HepG2 (cell line): Measurements from ENCODE around the gene GPR25. TPM values are rescaled to one million over a fixed set of nuclear protein-coding genes. Genes with fewer than 3 reads are reported as not detected.

ENCODE experiments used
- FOSL1 ChIP-seq: sonication (generic); formaldehyde crosslinking; IDR thresholded peaks from 2 replicates; pipeline ENCODE4 v1.9.0; 2021; ENCODE audit warnings: missing genetic modification reagents, borderline replicate concordance
- GFI1 ChIP-seq: sonication (generic); formaldehyde crosslinking; IDR thresholded peaks from 2 replicates; pipeline ENCODE4 v1.5.0; 2020; ENCODE audit warnings: missing genetic modification reagents, mild to moderate bottlenecking, borderline replicate concordance
- HMG20A ChIP-seq: IDR thresholded peaks from 2 replicates; pipeline ENCODE4 v1.6.1; 2016; ENCODE audit warnings: borderline replicate concordance
- HNF4A ChIP-seq: sonication (generic); formaldehyde crosslinking; IDR thresholded peaks from 2 replicates; pipeline ENCODE4 v1.4.0; 2020; ENCODE audit warnings: missing genetic modification reagents
- KAT8 ChIP-seq: IDR thresholded peaks from 2 replicates; pipeline ENCODE4 v1.6.1; 2016; ENCODE audit warnings: missing genetic modification reagents, missing compliant biosample characterization
- KLF9 ChIP-seq: IDR thresholded peaks from 2 replicates; pipeline ENCODE4 v1.6.1; 2016; ENCODE audit warnings: low read depth
- PHF20 ChIP-seq: sonication (generic); formaldehyde crosslinking; IDR thresholded peaks from 2 replicates; pipeline ENCODE4 v1.5.0; 2020; ENCODE audit warnings: mild to moderate bottlenecking, missing genetic modification reagents
- RCOR2 ChIP-seq: IDR thresholded peaks from 2 replicates; pipeline ENCODE4 v1.6.1; 2016; ENCODE audit warnings: missing biosample characterization, missing genetic modification reagents
- SNAPC2 ChIP-seq: sonication (generic); formaldehyde crosslinking; IDR thresholded peaks from 2 replicates; pipeline ENCODE4 v1.8.1; 2022; ENCODE audit warnings: mild to moderate bottlenecking, missing genetic modification reagents
- SP1 ChIP-seq, 2 experiments: fragments of 450-650 bp in 1 of 2; sonication (generic) in 1 of 2; formaldehyde crosslinking in 1 of 2; IDR thresholded peaks; 2 replicates each; pipeline versions ENCODE4 v1.4.0 to v1.6.1; 2016 to 2020; ENCODE audit warnings: missing genetic modification reagents in 1 of 2
- TBX3 ChIP-seq: fragments of 450-650 bp; IDR thresholded peaks from 2 replicates; pipeline ENCODE4 v1.6.1; 2017; ENCODE audit warnings: antibody characterized with exemption, mild to moderate bottlenecking, inconsistent platforms, borderline replicate concordance
- ZNF17 ChIP-seq: sonication (generic); formaldehyde crosslinking; IDR thresholded peaks from 2 replicates; pipeline ENCODE4 v1.5.0; 2020; ENCODE audit warnings: mild to moderate bottlenecking, missing genetic modification reagents
- ZNF383 ChIP-seq: sonication (generic); formaldehyde crosslinking; IDR thresholded peaks from 2 replicates; pipeline ENCODE4 v1.4.0; 2020; ENCODE audit warnings: missing genetic modification reagents, mild to moderate bottlenecking, borderline replicate concordance
- ZNF563 ChIP-seq: sonication (generic); formaldehyde crosslinking; IDR thresholded peaks from 2 replicates; pipeline ENCODE4 v1.8.0; 2022; ENCODE audit warnings: mild to moderate bottlenecking, moderate library complexity, missing genetic modification reagents
- ZNF709 ChIP-seq: sonication (generic); formaldehyde crosslinking; IDR thresholded peaks from 2 replicates; pipeline ENCODE4 v1.5.0; 2020; ENCODE audit warnings: mild to moderate bottlenecking, missing genetic modification reagents
- ZNF724P ChIP-seq: sonication (generic); formaldehyde crosslinking; IDR thresholded peaks from 2 replicates; pipeline ENCODE4 v1.8.0; 2022; ENCODE audit warnings: missing genetic modification reagents, borderline replicate concordance
- ZNF790 ChIP-seq: sonication (generic); formaldehyde crosslinking; IDR thresholded peaks from 2 replicates; pipeline ENCODE4 v1.8.0; 2022; ENCODE audit warnings: missing genetic modification reagents, mild to moderate bottlenecking, borderline replicate concordance
- ZSCAN21 ChIP-seq: sonication (generic); formaldehyde crosslinking; IDR thresholded peaks from 2 replicates; pipeline ENCODE4 v1.8.0; 2022; ENCODE audit warnings: mild to moderate bottlenecking, missing genetic modification reagents, moderate library complexity, borderline replicate concordance
- polyA plus RNA-seq, 8 experiments: library from polyadenylated mRNA; depleted of rRNA in 3 of 8; stranded (reverse) in 7 of 8; unstranded in 1 of 8; fragments of >200 nt; fragmentation: Illumina TruSeq in 4 of 8; extraction: Trizol in 4 of 8; gene quantifications; 2 replicates each; pipeline versions ENCODE4 v1.2.1 to v1.2.3, GENCODE V29; 2011 to 2016; ENCODE audit warnings: low read depth in 4 of 8, missing spikeins in 1 of 8, mixed read lengths in 1 of 8; ENCODE audit not compliant: insufficient read depth in 1 of 8
- total RNA-seq, 5 experiments: library from RNA; depleted of rRNA; stranded (reverse); fragments of >200 nt; fragmentation: Illumina TruSeq; extraction: Trizol; gene quantifications; 2 replicates each; pipeline ENCODE4 v1.2.3, GENCODE V29; 2016; ENCODE audit warnings: low read depth in 1 of 5
- TF ChIP-seq, protein P1 (sequence below): sonication (generic); formaldehyde crosslinking; IDR thresholded peaks from 2 replicates; pipeline ENCODE4 v1.4.0; 2020; ENCODE audit warnings: missing genetic modification reagents, borderline replicate concordance
- TF ChIP-seq, protein P2 (sequence below): sonication (generic); formaldehyde crosslinking; IDR thresholded peaks from 2 replicates; pipeline ENCODE4 v1.5.0; 2020; ENCODE audit warnings: mild to moderate bottlenecking, missing genetic modification reagents, borderline replicate concordance

Gene GPR25
- total and polyA plus RNA-seq, 2 of the 13 experiments (the other 11 are each of a cell fraction or from before 2014, with no cell fraction given) = not detected

DNA sequence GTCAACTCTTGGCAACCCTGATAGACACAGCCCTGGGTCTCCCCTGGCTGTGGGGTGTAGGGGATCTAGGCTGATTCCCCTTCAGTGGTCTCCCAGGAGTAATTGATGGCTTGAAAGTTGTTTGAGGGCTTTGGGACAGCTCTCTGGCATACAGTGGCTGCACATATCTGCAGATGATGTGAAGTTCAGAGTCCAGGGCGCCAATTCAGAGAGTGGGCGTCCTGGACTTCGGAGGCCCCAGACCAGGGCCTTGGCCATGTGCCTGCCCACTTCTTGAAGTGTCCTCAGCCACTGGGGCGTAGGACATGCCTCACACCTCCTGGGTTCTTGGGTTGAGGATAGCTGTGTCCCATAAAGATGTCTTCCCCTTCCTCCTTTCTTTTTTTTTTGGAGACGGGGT lies 24.5 kb downstream of the GPR25 start (continued):
- TF ChIP-seq TBX3 = no peak
- TF ChIP-seq, protein P1, sequence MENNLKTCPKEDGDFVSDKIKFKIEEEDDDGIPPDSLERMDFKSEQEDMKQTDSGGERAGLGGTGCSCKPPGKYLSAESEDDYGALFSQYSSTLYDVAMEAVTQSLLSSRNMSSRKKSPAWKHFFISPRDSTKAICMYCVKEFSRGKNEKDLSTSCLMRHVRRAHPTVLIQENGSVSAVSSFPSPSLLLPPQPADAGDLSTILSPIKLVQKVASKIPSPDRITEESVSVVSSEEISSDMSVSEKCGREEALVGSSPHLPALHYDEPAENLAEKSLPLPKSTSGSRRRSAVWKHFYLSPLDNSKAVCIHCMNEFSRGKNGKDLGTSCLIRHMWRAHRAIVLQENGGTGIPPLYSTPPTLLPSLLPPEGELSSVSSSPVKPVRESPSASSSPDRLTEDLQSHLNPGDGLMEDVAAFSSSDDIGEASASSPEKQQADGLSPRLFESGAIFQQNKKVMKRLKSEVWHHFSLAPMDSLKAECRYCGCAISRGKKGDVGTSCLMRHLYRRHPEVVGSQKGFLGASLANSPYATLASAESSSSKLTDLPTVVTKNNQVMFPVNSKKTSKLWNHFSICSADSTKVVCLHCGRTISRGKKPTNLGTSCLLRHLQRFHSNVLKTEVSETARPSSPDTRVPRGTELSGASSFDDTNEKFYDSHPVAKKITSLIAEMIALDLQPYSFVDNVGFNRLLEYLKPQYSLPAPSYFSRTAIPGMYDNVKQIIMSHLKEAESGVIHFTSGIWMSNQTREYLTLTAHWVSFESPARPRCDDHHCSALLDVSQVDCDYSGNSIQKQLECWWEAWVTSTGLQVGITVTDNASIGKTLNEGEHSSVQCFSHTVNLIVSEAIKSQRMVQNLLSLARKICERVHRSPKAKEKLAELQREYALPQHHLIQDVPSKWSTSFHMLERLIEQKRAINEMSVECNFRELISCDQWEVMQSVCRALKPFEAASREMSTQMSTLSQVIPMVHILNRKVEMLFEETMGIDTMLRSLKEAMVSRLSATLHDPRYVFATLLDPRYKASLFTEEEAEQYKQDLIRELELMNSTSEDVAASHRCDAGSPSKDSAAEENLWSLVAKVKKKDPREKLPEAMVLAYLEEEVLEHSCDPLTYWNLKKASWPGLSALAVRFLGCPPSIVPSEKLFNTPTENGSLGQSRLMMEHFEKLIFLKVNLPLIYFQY (CRISPR knock-in tag) = no peak
- TF ChIP-seq ZNF790 = 0 out of 2 replicates have a peak, but pooled peaks have one; percentile 59
- no peak for TF ChIP-seq KAT8 (CRISPR knock-in tag)
- no peak for TF ChIP-seq FOSL1
- TF ChIP-seq KLF9 (CRISPR knock-in tag) = no peak
- no peak for TF ChIP-seq ZNF724P (CRISPR knock-in tag)
- no peak for TF ChIP-seq ZSCAN21
- TF ChIP-seq RCOR2 (CRISPR knock-in tag) = no peak
- TF ChIP-seq SNAPC2 (CRISPR knock-in tag) = no peak
- no peak for TF ChIP-seq HMG20A (CRISPR knock-in tag)
- peak; percentile 23; the same call in 1 of the 2 replicates for TF ChIP-seq HNF4A (CRISPR knock-in tag)
- TF ChIP-seq SP1 (IDR thresholded peaks at IDR 0.05) = no peak
- no peak for TF ChIP-seq SP1 (CRISPR knock-in tag; IDR thresholded peaks at IDR 0.05)
- no peak for TF ChIP-seq GFI1
- TF ChIP-seq, protein P2, sequence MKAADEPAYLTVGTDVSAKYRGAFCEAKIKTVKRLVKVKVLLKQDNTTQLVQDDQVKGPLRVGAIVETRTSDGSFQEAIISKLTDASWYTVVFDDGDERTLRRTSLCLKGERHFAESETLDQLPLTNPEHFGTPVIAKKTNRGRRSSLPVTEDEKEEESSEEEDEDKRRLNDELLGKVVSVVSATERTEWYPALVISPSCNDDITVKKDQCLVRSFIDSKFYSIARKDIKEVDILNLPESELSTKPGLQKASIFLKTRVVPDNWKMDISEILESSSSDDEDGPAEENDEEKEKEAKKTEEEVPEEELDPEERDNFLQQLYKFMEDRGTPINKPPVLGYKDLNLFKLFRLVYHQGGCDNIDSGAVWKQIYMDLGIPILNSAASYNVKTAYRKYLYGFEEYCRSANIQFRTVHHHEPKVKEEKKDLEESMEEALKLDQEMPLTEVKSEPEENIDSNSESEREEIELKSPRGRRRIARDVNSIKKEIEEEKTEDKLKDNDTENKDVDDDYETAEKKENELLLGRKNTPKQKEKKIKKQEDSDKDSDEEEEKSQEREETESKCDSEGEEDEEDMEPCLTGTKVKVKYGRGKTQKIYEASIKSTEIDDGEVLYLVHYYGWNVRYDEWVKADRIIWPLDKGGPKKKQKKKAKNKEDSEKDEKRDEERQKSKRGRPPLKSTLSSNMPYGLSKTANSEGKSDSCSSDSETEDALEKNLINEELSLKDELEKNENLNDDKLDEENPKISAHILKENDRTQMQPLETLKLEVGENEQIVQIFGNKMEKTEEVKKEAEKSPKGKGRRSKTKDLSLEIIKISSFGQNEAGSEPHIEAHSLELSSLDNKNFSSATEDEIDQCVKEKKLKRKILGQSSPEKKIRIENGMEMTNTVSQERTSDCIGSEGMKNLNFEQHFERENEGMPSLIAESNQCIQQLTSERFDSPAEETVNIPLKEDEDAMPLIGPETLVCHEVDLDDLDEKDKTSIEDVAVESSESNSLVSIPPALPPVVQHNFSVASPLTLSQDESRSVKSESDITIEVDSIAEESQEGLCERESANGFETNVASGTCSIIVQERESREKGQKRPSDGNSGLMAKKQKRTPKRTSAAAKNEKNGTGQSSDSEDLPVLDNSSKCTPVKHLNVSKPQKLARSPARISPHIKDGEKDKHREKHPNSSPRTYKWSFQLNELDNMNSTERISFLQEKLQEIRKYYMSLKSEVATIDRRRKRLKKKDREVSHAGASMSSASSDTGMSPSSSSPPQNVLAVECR (CRISPR knock-in tag) = no peak
- TF ChIP-seq ZNF383 (CRISPR knock-in tag) = peak; percentile 37; the same call in 1 of the 2 replicates
- no peak for TF ChIP-seq ZNF17 (CRISPR knock-in tag)
- TF ChIP-seq PHF20 = no peak
- 0 out of 2 replicates have a peak, but pooled peaks have one; percentile 48 for TF ChIP-seq ZNF709 (CRISPR knock-in tag)
- 0 out of 2 replicates have a peak, but pooled peaks have one; percentile 55 for TF ChIP-seq ZNF563
